CD4-positive, alpha-beta T cell treated with Interleukin-17A for 4 hours (primary cell): Measurements from ENCODE around the gene TMEM134.
A peak's percentile ranks its signal among the peaks of the same experiment; 100 is the strongest.

Experiments
- DNase-seq: peaks from one replicate; pipeline ENCODE4 v3.0.0-alpha.2; 2020; ENCODE audit warnings: mixed read lengths

Gene TMEM134

GRCh38 chr11:67419325-67420049, 49.6 kb downstream of the TMEM134 start:
- DNase-seq: peak; percentile 17

- DNase-seq: peak; percentile 68
Observed at GRCh38 chr11:67418476-67419281, 50.4 kb downstream of the TMEM134 start.

GRCh38 chr11:67417425-67417824, 51.6 kb downstream of the TMEM134 start:
- DNase-seq: no peak

- DNase-seq: peak; percentile 93
Observed at GRCh38 chr11:67416416-67417335, 52.4 kb downstream of the TMEM134 start.

GRCh38 chr11:67415501-67416304, 53.3 kb downstream of the TMEM134 start, which contains the start of gene CARNS1:
CARNS1 (plus strand) TSS chr11:67415678; CDS start chr11:67416200, 522 bp downstream.
- peak; percentile 53 for DNase-seq

- peak; percentile 22 for DNase-seq
Observed at GRCh38 chr11:67413266-67413849, 55.7 kb downstream of the TMEM134 start.

GRCh38 chr11:67412495-67413179, 56.4 kb downstream of the TMEM134 start:
- no peak for DNase-seq

GRCh38 chr11:67411785-67412152, 57.3 kb downstream of the TMEM134 start:
- DNase-seq: peak; percentile 30
